Measurements from ENCODE around the gene XYLT2. TPM values are rescaled to one million over a fixed set of nuclear protein-coding genes. Genes with fewer than 3 reads are reported as not detected.

The XYLT2 gene
- total and polyA plus RNA-seq, 10 of the 15 experiments (the other 5 are each of a cell fraction or from before 2014, with no cell fraction given), result 0.82 to 20.6 (median 13.0) TPM

DNA sequence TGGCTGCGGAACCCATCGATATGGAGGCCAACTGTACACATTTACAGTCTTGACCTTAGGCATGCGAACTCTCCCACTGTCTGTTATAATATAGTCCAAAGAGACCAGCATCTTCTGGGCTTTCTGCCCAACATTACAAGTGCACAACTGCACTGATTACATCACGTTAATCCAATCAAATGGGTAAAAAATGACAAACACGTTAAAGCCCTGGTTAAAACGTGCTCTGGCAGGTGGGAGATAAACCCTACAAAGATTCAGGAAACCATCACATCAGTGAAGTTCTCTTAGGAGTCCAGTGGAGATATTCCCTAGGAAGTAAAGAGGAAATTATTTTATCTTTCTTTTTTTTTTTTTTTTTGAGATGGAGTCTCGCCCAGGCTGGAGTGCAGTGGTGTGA, 23.7 kb upstream of the XYLT2 start:
- Histone ChIP-seq H3K27me3 (replicated peaks in 1 of 2; ENCODE audit: control insufficient read depth in 2 of 2, insufficient read depth in 2 of 2, low read length in 1 of 2) (no peaks in the 10 kb centered on the region), H3K4me2 (ENCODE audit: control insufficient read depth, insufficient read depth) (no peak overlapping the region), H3K9ac (ENCODE audit: control insufficient read depth, insufficient read depth, low read length) (no peak overlapping the region), H3K36me3 (ENCODE audit: control insufficient read depth in 2 of 2, insufficient read depth in 2 of 2, low read length in 1 of 2) (no peaks in the 10 kb centered on the region), H3K27ac (ENCODE audit: control insufficient read depth, insufficient read depth) (no peak overlapping the region), H3K4me3 (no peak overlapping the region), H2AFZ (ENCODE audit: control insufficient read depth, low read depth, low read length) (no peak overlapping the region), H3K79me2 (ENCODE audit: control insufficient read depth, insufficient read depth, low read length) (no peaks in the 10 kb centered on the region), H4K20me1 (ENCODE audit: control insufficient read depth, insufficient read depth) (no peaks in the 10 kb centered on the region), H3K9me3 (replicated peaks; ENCODE audit: control insufficient read depth, insufficient read depth, low read length) (no peaks in the 10 kb centered on the region), H3K4me1 (ENCODE audit: control insufficient read depth, insufficient read depth, low read length) (peaks cover 3% of the 10 kb centered on the region)
- no TSS peak for BruUV-seq (replicated peaks)
- RAD21 ChIA-PET (ENCODE audit: unreplicated experiment), result interaction anchor here (1.4 kb wide), 1 partner anchor 122 kb away, joined by 3 read pairs; no protein-coding TSS in a partner anchor
- intact Hi-C loops (cut with micrococcal nuclease; ENCODE audit: unreplicated experiment), result no loop called here
- DNase-seq (ENCODE audit: low read depth, low spot score), result no peak
- in situ Hi-C loops (cut with MboI), result no loop called here
- no peak for ATAC-seq
- no peak for FAIRE-seq
- SMC1A ChIA-PET (ENCODE audit: uncharacterized antibody, unreplicated experiment), result no interaction called here
- POLR2A ChIA-PET, result interaction anchor here (1.5 kb wide), 1 partner anchor 17 kb away, joined by 3 read pairs; no protein-coding TSS in a partner anchor
- CTCF ChIA-PET, result interaction anchor here (0.8 to 2.5 kb wide), 4 partner anchors 13 to 228 kb away, joined by 3 to 11 read pairs (median 4); no protein-coding TSS in a partner anchor
- WGBS (ENCODE audit: insufficient coverage, insufficient replicate concordance, low lambda C conversion rate, missing lambda C conversion rate), result 63% methylated on average over 7 of the region's 7 CpGs
- TF ChIP-seq HDAC2 (IDR thresholded peaks at IDR 0.05) (no peak), TAF1 (IDR thresholded peaks at IDR 0.05; ENCODE audit: borderline replicate concordance, low read depth, low read length) (no peak), POLR2AphosphoS5 (IDR thresholded peaks at IDR 0.05; ENCODE audit: low read length) (no peak), TBL1XR1 (IDR thresholded peaks at IDR 0.05; ENCODE audit: low read depth, low read length) (no peak), CEBPB (IDR thresholded peaks at IDR 0.05; ENCODE audit: borderline replicate concordance in 1 of 2, low read depth in 2 of 2, low read length in 2 of 2) (no peak), CHD1 (IDR thresholded peaks at IDR 0.05; ENCODE audit: low read depth, low read length) (no peak), SMC3 (IDR thresholded peaks at IDR 0.05; ENCODE audit: borderline replicate concordance, low read length) (no peak)
- TF ChIP-seq, protein P1, sequence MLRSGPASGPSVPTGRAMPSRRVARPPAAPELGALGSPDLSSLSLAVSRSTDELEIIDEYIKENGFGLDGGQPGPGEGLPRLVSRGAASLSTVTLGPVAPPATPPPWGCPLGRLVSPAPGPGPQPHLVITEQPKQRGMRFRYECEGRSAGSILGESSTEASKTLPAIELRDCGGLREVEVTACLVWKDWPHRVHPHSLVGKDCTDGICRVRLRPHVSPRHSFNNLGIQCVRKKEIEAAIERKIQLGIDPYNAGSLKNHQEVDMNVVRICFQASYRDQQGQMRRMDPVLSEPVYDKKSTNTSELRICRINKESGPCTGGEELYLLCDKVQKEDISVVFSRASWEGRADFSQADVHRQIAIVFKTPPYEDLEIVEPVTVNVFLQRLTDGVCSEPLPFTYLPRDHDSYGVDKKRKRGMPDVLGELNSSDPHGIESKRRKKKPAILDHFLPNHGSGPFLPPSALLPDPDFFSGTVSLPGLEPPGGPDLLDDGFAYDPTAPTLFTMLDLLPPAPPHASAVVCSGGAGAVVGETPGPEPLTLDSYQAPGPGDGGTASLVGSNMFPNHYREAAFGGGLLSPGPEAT (IDR thresholded peaks at IDR 0.05; ENCODE audit: low read depth), result no peak
- TF ChIP-seq, protein P2, sequence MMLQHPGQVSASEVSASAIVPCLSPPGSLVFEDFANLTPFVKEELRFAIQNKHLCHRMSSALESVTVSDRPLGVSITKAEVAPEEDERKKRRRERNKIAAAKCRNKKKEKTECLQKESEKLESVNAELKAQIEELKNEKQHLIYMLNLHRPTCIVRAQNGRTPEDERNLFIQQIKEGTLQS (IDR thresholded peaks at IDR 0.05; ENCODE audit: borderline replicate concordance, extremely low read depth, low read depth, low read length), result no peak
- TF ChIP-seq, protein P3, sequence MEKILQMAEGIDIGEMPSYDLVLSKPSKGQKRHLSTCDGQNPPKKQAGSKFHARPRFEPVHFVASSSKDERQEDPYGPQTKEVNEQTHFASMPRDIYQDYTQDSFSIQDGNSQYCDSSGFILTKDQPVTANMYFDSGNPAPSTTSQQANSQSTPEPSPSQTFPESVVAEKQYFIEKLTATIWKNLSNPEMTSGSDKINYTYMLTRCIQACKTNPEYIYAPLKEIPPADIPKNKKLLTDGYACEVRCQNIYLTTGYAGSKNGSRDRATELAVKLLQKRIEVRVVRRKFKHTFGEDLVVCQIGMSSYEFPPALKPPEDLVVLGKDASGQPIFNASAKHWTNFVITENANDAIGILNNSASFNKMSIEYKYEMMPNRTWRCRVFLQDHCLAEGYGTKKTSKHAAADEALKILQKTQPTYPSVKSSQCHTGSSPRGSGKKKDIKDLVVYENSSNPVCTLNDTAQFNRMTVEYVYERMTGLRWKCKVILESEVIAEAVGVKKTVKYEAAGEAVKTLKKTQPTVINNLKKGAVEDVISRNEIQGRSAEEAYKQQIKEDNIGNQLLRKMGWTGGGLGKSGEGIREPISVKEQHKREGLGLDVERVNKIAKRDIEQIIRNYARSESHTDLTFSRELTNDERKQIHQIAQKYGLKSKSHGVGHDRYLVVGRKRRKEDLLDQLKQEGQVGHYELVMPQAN (conservative IDR thresholded peaks at IDR 0.05), result no peak
- TF ChIP-seq, protein P4, sequence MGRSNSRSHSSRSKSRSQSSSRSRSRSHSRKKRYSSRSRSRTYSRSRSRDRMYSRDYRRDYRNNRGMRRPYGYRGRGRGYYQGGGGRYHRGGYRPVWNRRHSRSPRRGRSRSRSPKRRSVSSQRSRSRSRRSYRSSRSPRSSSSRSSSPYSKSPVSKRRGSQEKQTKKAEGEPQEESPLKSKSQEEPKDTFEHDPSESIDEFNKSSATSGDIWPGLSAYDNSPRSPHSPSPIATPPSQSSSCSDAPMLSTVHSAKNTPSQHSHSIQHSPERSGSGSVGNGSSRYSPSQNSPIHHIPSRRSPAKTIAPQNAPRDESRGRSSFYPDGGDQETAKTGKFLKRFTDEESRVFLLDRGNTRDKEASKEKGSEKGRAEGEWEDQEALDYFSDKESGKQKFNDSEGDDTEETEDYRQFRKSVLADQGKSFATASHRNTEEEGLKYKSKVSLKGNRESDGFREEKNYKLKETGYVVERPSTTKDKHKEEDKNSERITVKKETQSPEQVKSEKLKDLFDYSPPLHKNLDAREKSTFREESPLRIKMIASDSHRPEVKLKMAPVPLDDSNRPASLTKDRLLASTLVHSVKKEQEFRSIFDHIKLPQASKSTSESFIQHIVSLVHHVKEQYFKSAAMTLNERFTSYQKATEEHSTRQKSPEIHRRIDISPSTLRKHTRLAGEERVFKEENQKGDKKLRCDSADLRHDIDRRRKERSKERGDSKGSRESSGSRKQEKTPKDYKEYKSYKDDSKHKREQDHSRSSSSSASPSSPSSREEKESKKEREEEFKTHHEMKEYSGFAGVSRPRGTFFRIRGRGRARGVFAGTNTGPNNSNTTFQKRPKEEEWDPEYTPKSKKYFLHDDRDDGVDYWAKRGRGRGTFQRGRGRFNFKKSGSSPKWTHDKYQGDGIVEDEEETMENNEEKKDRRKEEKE (IDR thresholded peaks at IDR 0.05), result no peak
- TF ChIP-seq, protein P5, sequence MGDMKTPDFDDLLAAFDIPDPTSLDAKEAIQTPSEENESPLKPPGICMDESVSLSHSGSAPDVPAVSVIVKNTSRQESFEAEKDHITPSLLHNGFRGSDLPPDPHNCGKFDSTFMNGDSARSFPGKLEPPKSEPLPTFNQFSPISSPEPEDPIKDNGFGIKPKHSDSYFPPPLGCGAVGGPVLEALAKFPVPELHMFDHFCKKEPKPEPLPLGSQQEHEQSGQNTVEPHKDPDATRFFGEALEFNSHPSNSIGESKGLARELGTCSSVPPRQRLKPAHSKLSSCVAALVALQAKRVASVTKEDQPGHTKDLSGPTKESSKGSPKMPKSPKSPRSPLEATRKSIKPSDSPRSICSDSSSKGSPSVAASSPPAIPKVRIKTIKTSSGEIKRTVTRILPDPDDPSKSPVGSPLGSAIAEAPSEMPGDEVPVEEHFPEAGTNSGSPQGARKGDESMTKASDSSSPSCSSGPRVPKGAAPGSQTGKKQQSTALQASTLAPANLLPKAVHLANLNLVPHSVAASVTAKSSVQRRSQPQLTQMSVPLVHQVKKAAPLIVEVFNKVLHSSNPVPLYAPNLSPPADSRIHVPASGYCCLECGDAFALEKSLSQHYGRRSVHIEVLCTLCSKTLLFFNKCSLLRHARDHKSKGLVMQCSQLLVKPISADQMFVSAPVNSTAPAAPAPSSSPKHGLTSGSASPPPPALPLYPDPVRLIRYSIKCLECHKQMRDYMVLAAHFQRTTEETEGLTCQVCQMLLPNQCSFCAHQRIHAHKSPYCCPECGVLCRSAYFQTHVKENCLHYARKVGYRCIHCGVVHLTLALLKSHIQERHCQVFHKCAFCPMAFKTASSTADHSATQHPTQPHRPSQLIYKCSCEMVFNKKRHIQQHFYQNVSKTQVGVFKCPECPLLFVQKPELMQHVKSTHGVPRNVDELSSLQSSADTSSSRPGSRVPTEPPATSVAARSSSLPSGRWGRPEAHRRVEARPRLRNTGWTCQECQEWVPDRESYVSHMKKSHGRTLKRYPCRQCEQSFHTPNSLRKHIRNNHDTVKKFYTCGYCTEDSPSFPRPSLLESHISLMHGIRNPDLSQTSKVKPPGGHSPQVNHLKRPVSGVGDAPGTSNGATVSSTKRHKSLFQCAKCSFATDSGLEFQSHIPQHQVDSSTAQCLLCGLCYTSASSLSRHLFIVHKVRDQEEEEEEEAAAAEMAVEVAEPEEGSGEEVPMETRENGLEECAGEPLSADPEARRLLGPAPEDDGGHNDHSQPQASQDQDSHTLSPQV (IDR thresholded peaks at IDR 0.05), result no peak

Data from GM12878 (cell line).